Spleen (tissue), 11 donors: Measurements from ENCODE around the gene RTN4R. TPM values are rescaled to one million over a fixed set of nuclear protein-coding genes. Genes with fewer than 3 reads are reported as not detected.

ENCODE experiments used
- DNase-seq: peaks from one replicate; pipeline ENCODE4 v3.0.0-alpha.2; 2020
- H3K27ac ChIP-seq, 8 donors: fragments of 200-600 bp; sonication (generic) in 7 of 8; 1 replicate in 4 of 8; 2 replicates in 4 of 8; pipeline versions ENCODE4 v1.5.0 to v1.8.0; 2016 to 2021; ENCODE audit warnings: inconsistent platforms in 4 of 8, mild to moderate bottlenecking in 4 of 8, moderate library complexity in 1 of 8
- H3K27me3 ChIP-seq, 7 donors: fragments of 200-600 bp; sonication (generic) in 6 of 7; replicated peaks in 1 of 7; 1 replicate in 4 of 7; 2 replicates in 3 of 7; pipeline versions ENCODE4 v1.5.0 to v1.8.0; 2016 to 2021; ENCODE audit warnings: inconsistent platforms in 3 of 7, mild to moderate bottlenecking in 1 of 7
- H3K36me3 ChIP-seq, 6 donors: fragments of 200-600 bp; sonication (generic) in 5 of 6; 1 replicate in 4 of 6; 2 replicates in 2 of 6; pipeline versions ENCODE4 v1.5.0 to v1.8.0; 2016 to 2021; ENCODE audit warnings: inconsistent platforms in 2 of 6
- H3K4me1 ChIP-seq, 6 donors: fragments of 200-600 bp; sonication (generic) in 5 of 6; 1 replicate in 3 of 6; 2 replicates in 3 of 6; pipeline versions ENCODE4 v1.5.0 to v1.8.0; 2016 to 2021; ENCODE audit warnings: inconsistent platforms in 3 of 6
- H3K4me3 ChIP-seq, 8 donors: fragments of 200-600 bp; sonication (generic) in 7 of 8; 1 replicate in 4 of 8; 2 replicates in 4 of 8; pipeline versions ENCODE4 v1.5.0 to v1.8.0; 2016 to 2021; ENCODE audit warnings: inconsistent platforms in 4 of 8, mild to moderate bottlenecking in 4 of 8, moderate library complexity in 2 of 8
- H3K9me3 ChIP-seq, 8 donors: fragments of 200-600 bp; sonication (generic) in 7 of 8; 1 replicate in 4 of 8; 2 replicates in 4 of 8; pipeline versions ENCODE4 v1.5.0 to v1.8.0; 2016 to 2021; ENCODE audit warnings: inconsistent platforms in 4 of 8
- CTCF ChIP-seq, 11 experiments: fragments of 200-600 bp in 7 of 11; fragments of 450-650 bp in 4 of 11; sonication (generic) in 4 of 11; IDR thresholded peaks in 8 of 11; conservative IDR thresholded peaks in 3 of 11; 1 replicate in 7 of 11; 2 replicates in 4 of 11; pipeline versions ENCODE4 v1.4.0 to v1.8.0; 2016 to 2021; ENCODE audit warnings: antibody characterized with exemption in 11 of 11, inconsistent platforms in 4 of 11, mild to moderate bottlenecking in 1 of 11
- POLR2A ChIP-seq, 3 donors: fragments of 450-650 bp; IDR thresholded peaks; one replicate each; pipeline ENCODE4 v1.5.1; 2017; ENCODE audit warnings: antibody characterized with exemption in 3 of 3, mild to moderate bottlenecking in 1 of 3
- POLR2AphosphoS5 ChIP-seq, 3 donors: sonication (generic); formaldehyde crosslinking; IDR thresholded peaks; one replicate each; pipeline ENCODE4 v1.5.1; 2017; ENCODE audit warnings: antibody characterized with exemption in 3 of 3
- WGBS, 5 donors: extraction: QIAGEN DNeasy Blood & Tissue Kit in 3 of 5; methylation state at CpG; one replicate each; pipeline versions ENCODE4 v1.1.5 to v1.1.7; 2013 to 2018; 5-methylcytosine and 5-hydroxymethylcytosine counted together
- intact Hi-C: fragments of 100-400 bp; cut with DNase I; formaldehyde crosslinking; loops from one replicate; pipeline ENCODE4 v1.15.0; 2023; ENCODE audit warnings: low total_unique reads
- polyA plus RNA-seq, 3 donors: library from polyadenylated mRNA; stranded (reverse); fragments of 200-250 nt; gene quantifications; one replicate each; pipeline ENCODE4 v1.2.1, GENCODE V29; 2013
- total RNA-seq, 7 donors: library from RNA; depleted of rRNA in 3 of 7; stranded (reverse); fragments of >200 nt in 3 of 7; fragmentation: NEBNext Ultra II Directional in 4 of 7; extraction: Animal tissue kit (Norgen Biotek cat#: 25700) in 4 of 7; gene quantifications; one replicate each; pipeline versions ENCODE4 v1.1.0 to v1.2.1, GENCODE V29; 2016 to 2021
- donor health status: healthy with polysubstance abuse.
- donor health status: DM: no; HTN: no; CAD: no; lungs with moderate emphysema.
- donor health status: DM: no; HTN: no; CAD: no.
- donor health status: Bipolar disorder and iron deficiency.
- donor health status: healthy.
- donor health status: DM: no; HTN: no; CAD: no.
- donor health status: DM: yes; HTN: yes; CAD: no.

RTN4R gene
- total and polyA plus RNA-seq, 10 donors: 1.5 to 11.8 (median 6.1) TPM

- H3K9me3 ChIP-seq: no peaks in the 10 kb centered on the region
- peak overlapping the region; percentile 13 to 90 (median 87) for H3K27ac ChIP-seq
- intact Hi-C loops: no loop called here
- no peaks in the 10 kb centered on the region for H3K36me3 ChIP-seq
- no peak for DNase-seq
- H3K4me3 ChIP-seq: peak overlapping the region in 2 of 8 donors; percentile 33 to 81
- 46 to 79% (median 73%) methylated on average over 4 of the region's 4 CpGs for WGBS, 5 donors
- no peaks in the 10 kb centered on the region for H3K27me3 ChIP-seq
- peaks cover 34 to 67% (median 60%) of the 10 kb centered on the region in 6 donors for H3K4me1 ChIP-seq
- TF ChIP-seq POLR2A (IDR thresholded peaks at IDR 0.05) (no peak), POLR2AphosphoS5 (IDR thresholded peaks at IDR 0.05) (no peak), CTCF (IDR thresholded peaks at IDR 0.05 in 8 of 11, conservative IDR thresholded peaks at IDR 0.05 in 3 of 11) (no peak)
Observed at GRCh38 chr22:20203142-20203551, 65.0 kb downstream of the RTN4R start.

GRCh38 chr22:20201837-20202392 is 66.2 kb downstream of the RTN4R start:
- Histone ChIP-seq H3K4me1 (peaks cover 22 to 54% (median 48%) of the 10 kb centered on the region in 6 donors), H3K27ac (peak overlapping the region in 3 of 8 donors; percentile 3 to 88 (median 85)), H3K9me3 (no peaks in the 10 kb centered on the region), H3K36me3 (no peaks in the 10 kb centered on the region), H3K4me3 (no peak overlapping the region), H3K27me3 (no peaks in the 10 kb centered on the region)
- no peak for DNase-seq
- WGBS, 5 donors: 86 to 88% (median 88%) methylated on average over 11 to 13 of the region's 13 CpGs
- intact Hi-C loops: no loop called here
- TF ChIP-seq POLR2AphosphoS5 (IDR thresholded peaks at IDR 0.05) (no peak), POLR2A (IDR thresholded peaks at IDR 0.05) (no peak), CTCF (IDR thresholded peaks at IDR 0.05 in 8 of 11, conservative IDR thresholded peaks at IDR 0.05 in 3 of 11) (no peak)

- Histone ChIP-seq H3K27me3 (no peaks in the 10 kb centered on the region), H3K27ac (peak overlapping the region in 1 of 8 donors; percentile 6), H3K9me3 (no peaks in the 10 kb centered on the region), H3K4me1 (peaks cover 9 to 34% (median 30%) of the 10 kb centered on the region in 6 donors), H3K4me3 (no peak overlapping the region), H3K36me3 (no peaks in the 10 kb centered on the region)
- intact Hi-C loops: no loop called here
- DNase-seq: no peak
- TF ChIP-seq POLR2AphosphoS5 (IDR thresholded peaks at IDR 0.05): no peak
- TF ChIP-seq POLR2A (IDR thresholded peaks at IDR 0.05): no peak
- TF ChIP-seq CTCF (IDR thresholded peaks at IDR 0.05 in 8 of 11, conservative IDR thresholded peaks at IDR 0.05 in 3 of 11): no peak
- WGBS, 5 donors: 87 to 97% (median 92%) methylated on average over 5 of the region's 5 CpGs
Observed at GRCh38 chr22:20199906-20200305, 68.2 kb downstream of the RTN4R start.

- intact Hi-C loops: no loop called here
- 81 to 95% (median 94%) methylated on average over 1 of the region's 1 CpG for WGBS, 5 donors
Observed at GRCh38 chr22:20199413-20199842, 68.7 kb downstream of the RTN4R start.

More at GRCh38 chr22:20199413-20199842, 68.7 kb downstream of the RTN4R start:
- H3K4me1 ChIP-seq: peaks cover 9 to 29% (median 25%) of the 10 kb centered on the region in 6 donors
- no peak overlapping the region for H3K27ac ChIP-seq
- H3K9me3 ChIP-seq: no peaks in the 10 kb centered on the region
- TF ChIP-seq CTCF (IDR thresholded peaks at IDR 0.05 in 8 of 11, conservative IDR thresholded peaks at IDR 0.05 in 3 of 11) (no peak), POLR2AphosphoS5 (IDR thresholded peaks at IDR 0.05) (no peak), POLR2A (IDR thresholded peaks at IDR 0.05) (no peak)
- H3K4me3 ChIP-seq: no peak overlapping the region
- DNase-seq: no peak
- H3K27me3 ChIP-seq: no peaks in the 10 kb centered on the region
- H3K36me3 ChIP-seq: no peaks in the 10 kb centered on the region
